Caco-2 (cell line): ENCODE data around the gene APBB1. TPM values are rescaled to one million over a fixed set of nuclear protein-coding genes. Genes with fewer than 3 reads are reported as not detected.

ENCODE experiments used
- BruUV-seq: library from RNA; stranded (reverse); fragments of 400-500 nt; replicated peaks from 2 replicates; lab custom pipeline; 2021; lab: Mats Ljungman, UMichigan
- CTCF ChIA-PET: fragments of 300-600 bp; sonication (Branson Sonifier 250); formaldehyde crosslinking; loops from one replicate; lab custom pipeline; 2022; ENCODE audit warnings: antibody characterized with exemption; lab: Charles Lee
- POLR2A ChIA-PET: fragments of 300-600 bp; sonication (Branson Sonifier 250); formaldehyde crosslinking; loops from one replicate; lab custom pipeline; 2022; ENCODE audit warnings: antibody characterized with exemption; lab: Charles Lee
- DNase-seq, 2 experiments: peaks; one replicate each; pipeline versions ENCODE4 v3.0.0 to v3.0.0-alpha.2; 2020 to 2022
- H3K27me3 ChIP-seq: replicated peaks from 2 replicates; pipeline ENCODE4 v1.6.0; 2011; ENCODE audit warnings: low read length; ENCODE audit not compliant: control insufficient read depth, insufficient read depth
- H3K36me3 ChIP-seq: 2 replicates; pipeline ENCODE4 v1.5.1; 2011; ENCODE audit warnings: low read length; ENCODE audit not compliant: control insufficient read depth, insufficient read depth
- H3K4me1 ChIP-seq: fragments of 250-450 bp; sonication (Bioruptor Pico); 2 replicates; pipeline ENCODE4 v1.5.1; 2020; ENCODE audit warnings: mild to moderate bottlenecking
- H3K4me3 ChIP-seq: 2 replicates; pipeline ENCODE4 v1.5.1; 2011; ENCODE audit warnings: low read depth, mild to moderate bottlenecking, control low read depth, low read length
- H3K9me3 ChIP-seq: fragments of 250-450 bp; sonication (Bioruptor Pico); 2 replicates; pipeline ENCODE4 v1.5.1; 2020; ENCODE audit warnings: mild to moderate bottlenecking, moderate library complexity
- H3K27ac Mint-ChIP-seq: one replicate; pipeline ENCODE4 v1.8.0; 2022; ENCODE audit warnings: mixed read lengths; ENCODE audit not compliant: unreplicated experiment
- H3K27me3 Mint-ChIP-seq: one replicate; pipeline ENCODE4 v1.8.0; 2022; ENCODE audit warnings: mixed read lengths; ENCODE audit not compliant: insufficient read depth, unreplicated experiment
- H3K36me3 Mint-ChIP-seq: one replicate; pipeline ENCODE4 v1.8.0; 2022; ENCODE audit warnings: mild to moderate bottlenecking, mixed read lengths; ENCODE audit not compliant: insufficient read depth, unreplicated experiment
- H3K4me1 Mint-ChIP-seq: one replicate; pipeline ENCODE4 v1.8.0; 2022; ENCODE audit warnings: low read depth, mixed read lengths; ENCODE audit not compliant: unreplicated experiment
- H3K4me3 Mint-ChIP-seq: one replicate; pipeline ENCODE4 v1.8.0; 2022; ENCODE audit warnings: mild to moderate bottlenecking, moderate library complexity, mixed read lengths; ENCODE audit not compliant: unreplicated experiment
- H3K9me3 Mint-ChIP-seq: one replicate; pipeline ENCODE4 v1.8.0; 2022; ENCODE audit warnings: mixed read lengths; ENCODE audit not compliant: unreplicated experiment
- intact Hi-C: fragments of 100-400 bp; cut with micrococcal nuclease; formaldehyde crosslinking; loops from one replicate; pipeline ENCODE4 v1.10.0; 2022; ENCODE audit not compliant: unreplicated experiment
- total RNA-seq: library from RNA; stranded (reverse); gene quantifications from 2 replicates; pipeline ENCODE4 v1.2.3, GENCODE V29; 2022
- TF ChIP-seq, protein P1 (sequence below), 2 experiments: fragments of 200-600 bp in 1 of 2; IDR thresholded peaks; 1 replicate in 1 of 2; 2 replicates in 1 of 2; pipeline versions ENCODE4 v1.5.1 to v1.8.0; 2011 to 2022; ENCODE audit warnings: antibody characterized with exemption in 1 of 2, control low read depth in 1 of 2, inconsistent platforms in 1 of 2, low read depth in 1 of 2, low read length in 1 of 2, mild to moderate bottlenecking in 1 of 2, moderate library complexity in 1 of 2; ENCODE audit not compliant: insufficient read depth in 1 of 2, severe bottlenecking in 1 of 2, unreplicated experiment in 1 of 2

APBB1 gene
- total RNA-seq, 1 experiment from 2014 or later, result 37.8 TPM

DNA sequence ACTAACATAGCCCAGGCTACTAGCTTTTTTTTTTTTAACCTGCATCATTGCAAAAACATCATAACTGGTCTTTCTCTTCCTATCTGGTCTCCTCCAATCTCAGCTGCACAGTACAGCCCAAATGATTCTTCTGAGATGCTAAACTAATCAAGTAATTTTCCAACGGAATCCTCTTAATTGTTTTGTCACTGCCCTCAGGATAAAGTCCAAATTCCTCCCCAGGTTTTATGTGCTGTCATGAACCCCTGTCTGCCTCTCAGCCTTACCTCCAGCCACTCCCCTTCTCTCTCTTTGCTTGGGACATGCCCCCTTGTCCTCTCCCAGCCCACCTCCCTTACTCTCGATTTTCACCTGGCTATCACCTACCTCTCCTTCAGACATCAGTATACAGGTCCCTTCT, 12.5 kb downstream of the APBB1 start:
- Histone ChIP-seq H3K27me3 (no peaks in the 10 kb centered on the region), H3K4me3 (no peak overlapping the region), H3K9me3 (no peaks in the 10 kb centered on the region), H3K4me1 (peaks cover 39% of the 10 kb centered on the region), H3K36me3 (no peaks in the 10 kb centered on the region; the same call in 1 of the 2 replicates)
- CTCF ChIA-PET, result interaction anchor here (0.9 to 2.3 kb wide), 6 partner anchors 13 to 44 kb away, joined by 3 to 15 read pairs (median 4); partner anchors contain the start of gene SMPD1
- POLR2A ChIA-PET, result interaction anchor here (0.6 to 1.1 kb wide), 3 partner anchors 13 to 75 kb away, joined by 3 to 6 read pairs (median 3); partner anchors contain the start of genes APBB1, ARFIP2 and TIMM10B
- TF ChIP-seq, protein P1, sequence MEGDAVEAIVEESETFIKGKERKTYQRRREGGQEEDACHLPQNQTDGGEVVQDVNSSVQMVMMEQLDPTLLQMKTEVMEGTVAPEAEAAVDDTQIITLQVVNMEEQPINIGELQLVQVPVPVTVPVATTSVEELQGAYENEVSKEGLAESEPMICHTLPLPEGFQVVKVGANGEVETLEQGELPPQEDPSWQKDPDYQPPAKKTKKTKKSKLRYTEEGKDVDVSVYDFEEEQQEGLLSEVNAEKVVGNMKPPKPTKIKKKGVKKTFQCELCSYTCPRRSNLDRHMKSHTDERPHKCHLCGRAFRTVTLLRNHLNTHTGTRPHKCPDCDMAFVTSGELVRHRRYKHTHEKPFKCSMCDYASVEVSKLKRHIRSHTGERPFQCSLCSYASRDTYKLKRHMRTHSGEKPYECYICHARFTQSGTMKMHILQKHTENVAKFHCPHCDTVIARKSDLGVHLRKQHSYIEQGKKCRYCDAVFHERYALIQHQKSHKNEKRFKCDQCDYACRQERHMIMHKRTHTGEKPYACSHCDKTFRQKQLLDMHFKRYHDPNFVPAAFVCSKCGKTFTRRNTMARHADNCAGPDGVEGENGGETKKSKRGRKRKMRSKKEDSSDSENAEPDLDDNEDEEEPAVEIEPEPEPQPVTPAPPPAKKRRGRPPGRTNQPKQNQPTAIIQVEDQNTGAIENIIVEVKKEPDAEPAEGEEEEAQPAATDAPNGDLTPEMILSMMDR (IDR thresholded peaks at IDR 0.05; ENCODE audit: insufficient read depth in 1 of 2, low read depth in 1 of 2, low read length in 1 of 2, severe bottlenecking in 1 of 2, unreplicated experiment in 1 of 2), result no peak
- DNase-seq, result peak; percentile 63 to 70
- no TSS peak for BruUV-seq
- no peaks in the 10 kb centered on the region for H3K9me3 Mint-ChIP-seq
- H3K36me3 Mint-ChIP-seq, result peaks cover 6% of the 10 kb centered on the region
- intact Hi-C loops, result loop anchor here (1.0 kb wide), 1 partner anchor 16 kb away; the partner anchor contains the start of gene SMPD1
- peaks cover 29% of the 10 kb centered on the region for H3K4me1 Mint-ChIP-seq
- H3K4me3 Mint-ChIP-seq, result peak overlapping the region; percentile 40
- no peaks in the 10 kb centered on the region for H3K27me3 Mint-ChIP-seq
- H3K27ac Mint-ChIP-seq, result peak overlapping the region; percentile 89

DNA sequence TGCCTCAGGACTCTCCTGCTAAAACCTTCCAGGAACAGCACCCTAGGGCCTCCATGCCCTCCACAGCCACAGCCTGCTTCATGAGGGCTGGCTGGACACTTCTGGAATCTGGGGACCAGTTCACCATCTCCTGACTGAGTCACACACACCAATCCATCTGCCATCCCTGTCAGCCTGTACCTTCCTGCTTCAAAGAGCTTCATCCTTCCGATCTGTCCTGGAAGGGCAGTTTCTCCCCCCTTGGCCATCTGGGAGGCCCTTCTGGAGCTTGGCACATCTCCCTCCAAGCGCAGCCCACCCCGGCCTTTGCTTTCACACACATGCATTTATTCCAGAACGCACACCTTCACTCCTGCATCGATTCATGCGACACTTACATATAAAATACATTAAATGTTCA, 13.0 kb downstream of the APBB1 start:
- Mint-ChIP-seq H3K9me3 (no peaks in the 10 kb centered on the region), H3K36me3 (peaks cover 8% of the 10 kb centered on the region), H3K27ac (peak overlapping the region; percentile 89), H3K27me3 (no peaks in the 10 kb centered on the region), H3K4me3 (peak overlapping the region; percentile 40), H3K4me1 (peaks cover 35% of the 10 kb centered on the region)
- Histone ChIP-seq H3K4me3 (no peak overlapping the region), H3K4me1 (peaks cover 39% of the 10 kb centered on the region), H3K36me3 (no peaks in the 10 kb centered on the region; the same call in 1 of the 2 replicates), H3K27me3 (no peaks in the 10 kb centered on the region), H3K9me3 (no peaks in the 10 kb centered on the region)
- POLR2A ChIA-PET, result interaction anchor here (0.6 to 1.1 kb wide), 2 partner anchors 13 to 27 kb away, joined by 3 to 6 read pairs; partner anchors contain the start of gene APBB1
- TF ChIP-seq, protein P1 (IDR thresholded peaks at IDR 0.05; ENCODE audit: insufficient read depth in 1 of 2, low read depth in 1 of 2, low read length in 1 of 2, severe bottlenecking in 1 of 2, unreplicated experiment in 1 of 2), result no peak
- no peak for DNase-seq
- CTCF ChIA-PET, result interaction anchor here (0.6 to 2.3 kb wide), 5 partner anchors 18 to 1395 kb away, joined by 3 to 15 read pairs (median 5); no protein-coding TSS in a partner anchor
- no TSS peak for BruUV-seq
- intact Hi-C loops, result loop anchor here (1.0 kb wide), 2 partner anchors 9 to 16 kb away; partner anchors contain the start of gene SMPD1

DNA sequence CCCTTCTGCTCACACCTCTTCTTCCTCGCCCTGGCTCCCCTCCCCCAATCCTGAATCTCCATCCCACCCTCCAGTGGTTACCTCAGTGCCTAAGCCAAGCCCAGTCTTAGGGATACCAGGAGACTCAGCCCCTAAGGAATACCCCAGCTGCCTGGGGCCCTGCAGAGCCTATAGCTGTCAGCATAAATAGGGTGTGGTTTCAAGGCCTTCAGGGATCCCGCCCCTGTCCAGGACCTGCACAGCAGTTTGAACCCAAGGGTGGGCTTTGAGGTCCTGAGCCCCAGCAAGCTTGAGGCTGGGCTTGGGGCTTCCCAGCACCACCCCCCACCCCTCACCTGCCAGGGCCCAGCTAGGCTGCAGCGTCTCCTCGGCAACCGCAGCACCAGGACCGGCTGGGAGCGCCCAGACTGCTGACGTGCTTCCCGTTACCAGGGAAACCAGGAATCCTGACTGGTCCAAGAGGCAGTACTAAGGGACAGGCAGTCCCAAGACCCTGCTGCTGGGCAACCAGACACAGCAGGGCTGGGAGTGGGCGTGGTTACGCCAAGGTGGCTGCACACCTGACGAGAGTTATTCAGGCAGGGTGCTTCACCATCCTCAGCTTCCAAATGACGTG, 13.7 kb downstream of the APBB1 start:
- Mint-ChIP-seq H3K36me3 (peaks cover 13% of the 10 kb centered on the region), H3K4me3 (no peak overlapping the region), H3K27ac (peak overlapping the region; percentile 89), H3K9me3 (no peaks in the 10 kb centered on the region), H3K27me3 (no peaks in the 10 kb centered on the region), H3K4me1 (peaks cover 38% of the 10 kb centered on the region)
- ChIA-PET POLR2A (no interaction called here), CTCF (interaction anchor here (0.6 to 2.3 kb wide), 3 partner anchors 26 to 1394 kb away, joined by 3 to 15 read pairs (median 5); no protein-coding TSS in a partner anchor)
- Histone ChIP-seq H3K9me3 (no peaks in the 10 kb centered on the region), H3K27me3 (no peaks in the 10 kb centered on the region), H3K4me1 (peaks cover 39% of the 10 kb centered on the region), H3K4me3 (no peak overlapping the region), H3K36me3 (no peaks in the 10 kb centered on the region)
- DNase-seq, result peak in 1 of 2 experiments; percentile 42
- BruUV-seq, result no TSS peak
- intact Hi-C loops, result loop anchor here (1.0 kb wide), 1 partner anchor 8 kb away; no protein-coding TSS in a partner anchor
- TF ChIP-seq, protein P1 (IDR thresholded peaks at IDR 0.05; ENCODE audit: insufficient read depth in 1 of 2, low read depth in 1 of 2, low read length in 1 of 2, severe bottlenecking in 1 of 2, unreplicated experiment in 1 of 2), result no peak
